OCI-LY1 (cell line): ENCODE measurements around the gene SPACA4.

Source experiments
- H2AFZ ChIP-seq: fragments of 200-600 bp; sonication (generic), shearing (Covaris generic); 2 replicates; pipeline ENCODE4 v1.6.0; 2014; ENCODE audit warnings: antibody characterized with exemption, mild to moderate bottlenecking, low read length
- H3F3A ChIP-seq: fragments of 200-600 bp; sonication (generic), shearing (Covaris generic); 2 replicates; pipeline ENCODE4 v1.6.0; 2014; ENCODE audit warnings: mild to moderate bottlenecking, antibody characterized with exemption, low read length, moderate library complexity; ENCODE audit not compliant: insufficient read depth
- H3K27ac ChIP-seq: fragments of 200-600 bp; sonication (generic); 2 replicates; pipeline ENCODE4 v1.5.1; 2014; ENCODE audit warnings: low read length, mixed run types, mild to moderate bottlenecking, low read depth; ENCODE audit not compliant: poor library complexity, severe bottlenecking
- H3K27me3 ChIP-seq: fragments of 200-600 bp; sonication (generic); 2 replicates; pipeline ENCODE4 v1.6.0; 2014; ENCODE audit warnings: antibody characterized with exemption, mild to moderate bottlenecking, low read length, moderate library complexity; ENCODE audit not compliant: insufficient read depth
- H3K36me3 ChIP-seq: fragments of 200-600 bp; sonication (generic); 2 replicates; pipeline ENCODE4 v1.6.1; 2014; ENCODE audit warnings: mild to moderate bottlenecking, antibody characterized with exemption, low read length, moderate library complexity, mixed read lengths; ENCODE audit not compliant: insufficient read depth
- H3K4me1 ChIP-seq: fragments of 200-600 bp; sonication (generic); 2 replicates; pipeline ENCODE4 v1.5.1; 2014; ENCODE audit warnings: mild to moderate bottlenecking, low read length, moderate library complexity; ENCODE audit not compliant: insufficient read depth, severe bottlenecking
- H3K4me2 ChIP-seq: fragments of 200-600 bp; sonication (generic), shearing (Covaris generic); 2 replicates; pipeline ENCODE4 v1.6.1; 2014; ENCODE audit warnings: low read length
- H3K4me3 ChIP-seq: fragments of 200-600 bp; sonication (generic); 2 replicates; pipeline ENCODE4 v1.5.1; 2014; ENCODE audit warnings: low read length, low read depth, mild to moderate bottlenecking, mixed read lengths; ENCODE audit not compliant: poor library complexity, severe bottlenecking
- H3K79me2 ChIP-seq: fragments of 200-600 bp; shearing (Covaris generic); 2 replicates; pipeline ENCODE4 v1.6.1; 2016; ENCODE audit warnings: mixed run types, low read length, mixed read lengths; ENCODE audit not compliant: insufficient read depth
- H3K9ac ChIP-seq: fragments of 200-600 bp; sonication (generic), shearing (Covaris generic); 2 replicates; pipeline ENCODE4 v1.6.1; 2014; ENCODE audit warnings: mild to moderate bottlenecking, low read length, mixed read lengths
- H3K9me2 ChIP-seq: fragments of 200-600 bp; sonication (generic), shearing (Covaris generic); 2 replicates; pipeline ENCODE4 v1.6.1; 2014; ENCODE audit warnings: low read depth, mild to moderate bottlenecking, low read length, mixed read lengths
- H3K9me3 ChIP-seq: fragments of 200-600 bp; shearing (Covaris generic); 2 replicates; pipeline ENCODE4 v1.6.1; 2014; ENCODE audit warnings: low read length, mixed read lengths
- H4K20me1 ChIP-seq: fragments of 200-600 bp; sonication (generic), shearing (Covaris generic); 2 replicates; pipeline ENCODE4 v1.6.0; 2016; ENCODE audit warnings: mild to moderate bottlenecking, low read length; ENCODE audit not compliant: insufficient read depth
- CTCF ChIP-seq: fragments of 200-600 bp; sonication (generic), shearing (Covaris generic); IDR thresholded peaks from 2 replicates; pipeline ENCODE4 v1.5.1; 2017; ENCODE audit warnings: mild to moderate bottlenecking, antibody characterized with exemption, low read length, moderate library complexity, mixed read lengths
- EZH2 ChIP-seq: fragments of 200-600 bp; sonication (generic), shearing (Covaris generic); IDR thresholded peaks from 2 replicates; pipeline ENCODE4 v1.8.0; 2017; ENCODE audit warnings: borderline replicate concordance, mixed run types, mild to moderate bottlenecking, antibody characterized with exemption, low read length, moderate library complexity, mixed read lengths

The SPACA4 gene

GRCh38 chr19:48627865-48628314 is 21.3 kb downstream of the SPACA4 start:
- no peak for TF ChIP-seq EZH2
- Histone ChIP-seq H3K9me2 (no peaks in the 10 kb centered on the region), H3K27ac (no peak overlapping the region), H3K4me3 (no peak overlapping the region), H3K4me1 (peaks cover 27% of the 10 kb centered on the region), H2AFZ (no peak overlapping the region), H3K4me2 (no peak overlapping the region), H3F3A (no peaks in the 10 kb centered on the region), H3K79me2 (no peaks in the 10 kb centered on the region), H3K36me3 (peaks cover 17% of the 10 kb centered on the region), H3K27me3 (no peaks in the 10 kb centered on the region), H3K9ac (no peak overlapping the region), H4K20me1 (no peaks in the 10 kb centered on the region), H3K9me3 (no peaks in the 10 kb centered on the region)

DNA sequence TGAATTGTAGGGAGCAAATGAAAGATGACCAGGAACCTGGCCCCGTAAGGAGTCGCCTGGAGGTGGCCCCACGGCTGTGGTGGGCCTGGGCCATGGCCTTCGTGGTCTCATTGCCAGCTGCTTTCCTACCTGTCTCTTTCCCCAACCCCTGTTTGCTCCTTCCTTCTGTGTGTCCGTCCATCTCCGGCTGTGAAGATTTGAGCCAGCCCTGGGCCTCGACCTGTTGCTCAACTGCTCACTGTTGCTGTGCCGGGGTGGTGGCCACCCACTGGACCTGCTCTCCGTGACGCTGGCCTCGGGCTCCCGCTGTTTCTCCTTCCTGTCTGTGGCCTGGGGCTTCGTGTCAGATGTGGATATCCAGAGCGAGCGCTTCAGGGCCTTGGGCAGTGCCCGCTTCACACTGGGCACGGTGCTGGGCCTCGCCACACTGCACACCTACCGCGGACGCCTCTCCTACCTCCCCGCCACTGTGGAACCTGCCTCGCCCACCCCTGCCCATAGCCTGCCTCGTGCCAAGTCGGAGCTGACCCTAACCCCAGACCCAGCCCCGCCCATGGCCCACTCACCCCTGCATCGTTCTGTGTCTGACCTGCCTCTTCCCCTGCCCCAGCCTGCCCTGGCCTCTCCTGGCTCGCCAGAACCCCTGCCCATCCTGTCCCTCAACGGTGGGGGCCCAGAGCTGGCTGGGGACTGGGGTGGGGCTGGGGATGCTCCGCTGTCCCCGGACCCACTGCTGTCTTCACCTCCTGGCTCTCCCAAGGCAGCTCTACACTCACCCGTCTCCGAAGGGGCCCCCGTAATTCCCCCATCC is 22.1 kb downstream of the SPACA4 start:
- Histone ChIP-seq H3K4me1 (peaks cover 28% of the 10 kb centered on the region), H3K79me2 (no peaks in the 10 kb centered on the region), H3K9ac (no peak overlapping the region), H3K9me3 (no peaks in the 10 kb centered on the region), H2AFZ (no peak overlapping the region), H3K27ac (no peak overlapping the region), H3K27me3 (no peaks in the 10 kb centered on the region), H3K4me3 (no peak overlapping the region), H3K9me2 (no peaks in the 10 kb centered on the region), H3K36me3 (peaks cover 17% of the 10 kb centered on the region), H3K4me2 (no peak overlapping the region), H4K20me1 (no peaks in the 10 kb centered on the region), H3F3A (no peaks in the 10 kb centered on the region)
- no peak for TF ChIP-seq EZH2
- TF ChIP-seq CTCF, result no peak

DNA sequence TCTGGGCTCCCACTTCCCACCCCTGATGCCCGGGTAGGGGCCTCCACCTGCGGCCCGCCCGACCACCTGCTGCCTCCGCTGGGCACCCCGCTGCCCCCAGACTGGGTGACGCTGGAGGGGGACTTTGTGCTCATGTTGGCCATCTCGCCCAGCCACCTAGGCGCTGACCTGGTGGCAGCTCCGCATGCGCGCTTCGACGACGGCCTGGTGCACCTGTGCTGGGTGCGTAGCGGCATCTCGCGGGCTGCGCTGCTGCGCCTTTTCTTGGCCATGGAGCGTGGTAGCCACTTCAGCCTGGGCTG is 22.7 kb downstream of the SPACA4 start:
- Histone ChIP-seq H2AFZ (no peak overlapping the region), H3K9me2 (no peaks in the 10 kb centered on the region), H4K20me1 (no peaks in the 10 kb centered on the region), H3K36me3 (peaks cover 17% of the 10 kb centered on the region), H3K27me3 (no peaks in the 10 kb centered on the region), H3K9ac (no peak overlapping the region), H3K27ac (no peak overlapping the region), H3K4me1 (peaks cover 31% of the 10 kb centered on the region), H3K4me3 (no peak overlapping the region), H3K79me2 (no peaks in the 10 kb centered on the region), H3K9me3 (no peaks in the 10 kb centered on the region), H3F3A (no peaks in the 10 kb centered on the region), H3K4me2 (no peak overlapping the region)
- no peak for TF ChIP-seq CTCF
- TF ChIP-seq EZH2, result no peak
